ENCODE measurements around the gene RASA2. TPM values are rescaled to one million over a fixed set of nuclear protein-coding genes. Genes with fewer than 3 reads are reported as not detected.

Gene RASA2
- total and polyA plus RNA-seq, 2 of the 4 experiments (the other 2 are of a cell fraction), result 6.1 to 14.0 TPM

DNA sequence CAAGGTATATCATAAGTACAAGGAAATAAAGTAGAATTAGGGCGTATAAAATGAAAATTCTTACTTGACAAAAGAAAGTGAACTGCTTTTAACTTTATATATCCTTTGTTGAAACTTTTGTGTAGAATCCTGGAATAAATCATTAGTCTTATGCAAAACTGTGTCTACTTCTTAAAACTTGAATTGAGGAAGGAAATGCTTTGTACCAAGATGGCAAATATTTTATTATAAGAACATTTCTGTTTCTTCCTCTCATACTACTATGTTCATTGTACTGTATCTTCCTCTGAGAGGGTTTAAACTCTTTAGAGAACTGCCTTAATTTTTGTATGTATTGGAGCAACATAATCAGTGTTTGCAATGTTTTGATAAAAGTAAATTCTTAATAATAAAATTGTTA is 42.0 kb downstream of the RASA2 start:
- Histone ChIP-seq H3K18ac (ENCODE audit: low read depth, low read length) (no peak overlapping the region), H3K9me1 (ENCODE audit: insufficient read depth, low read length) (peaks cover 5% of the 10 kb centered on the region), H2BK20ac (ENCODE audit: low read depth, low read length) (no peak overlapping the region), H2AK5ac (ENCODE audit: low read depth, low read length) (no peak overlapping the region), H3K4ac (ENCODE audit: low read depth, low read length) (no peak overlapping the region), H2BK15ac (ENCODE audit: low read depth, low read length) (no peak overlapping the region), H3K14ac (replicated peaks; ENCODE audit: low read depth, low read length) (no peak overlapping the region), H2AFZ (replicated peaks; ENCODE audit: low read length, poor library complexity) (no peak overlapping the region), H4K8ac (ENCODE audit: low read depth in 2 of 2, low read length in 2 of 2) (no peak overlapping the region), H3K4me2 (ENCODE audit: low read depth, low read length) (no peak overlapping the region), H3K9me3 (ENCODE audit: control insufficient read depth, insufficient read depth, low read length) (no peaks in the 10 kb centered on the region), H3K4me1 (ENCODE audit: control insufficient read depth, insufficient read depth, low read length) (peaks cover 3% of the 10 kb centered on the region), H3K27ac (ENCODE audit: insufficient read depth, low read length) (peak overlapping the region; percentile 37; the same call in 1 of the 2 replicates), H3K4me3 (ENCODE audit: insufficient read depth, low read depth, low read length) (no peak overlapping the region), H4K5ac (ENCODE audit: low read depth, low read length) (no peak overlapping the region), H2BK120ac (ENCODE audit: low read depth, low read length) (no peak overlapping the region), H3K9ac (ENCODE audit: low read depth, low read length) (no peak overlapping the region), H2BK5ac (ENCODE audit: low read depth, low read length, poor library complexity, severe bottlenecking) (peak overlapping the region; percentile 57), H3K27me3 (ENCODE audit: control insufficient read depth, insufficient read depth, low read length) (no peaks in the 10 kb centered on the region), H3K79me1 (ENCODE audit: low read depth in 1 of 2, low read length in 2 of 2) (peaks cover 25 to 27% of the 10 kb centered on the region in 2 experiments), H3K36me3 (ENCODE audit: control insufficient read depth, insufficient read depth, low read length) (peaks cover 3% of the 10 kb centered on the region), H2AK9ac (replicated peaks; ENCODE audit: low read depth, low read length, poor library complexity) (no peak overlapping the region), H3K56ac (ENCODE audit: extremely low read depth, insufficient read depth, low read length) (no peak overlapping the region), H3K23ac (ENCODE audit: low read depth, low read length) (peak overlapping the region; percentile 32; the same call in 1 of the 2 replicates), H4K20me1 (ENCODE audit: insufficient read depth, low read length) (no peaks in the 10 kb centered on the region), H4K91ac (ENCODE audit: insufficient read depth, low read depth, low read length) (no peak overlapping the region)
- intact Hi-C loops (cut with micrococcal nuclease), result no loop called here
- in situ Hi-C loops (cut with MboI; ENCODE audit: low sequenced_read_pairs), result no loop called here
- POLR2A ChIA-PET (ENCODE audit: unreplicated experiment), result no interaction called here
- TF ChIP-seq RCOR1 (IDR thresholded peaks at IDR 0.05; ENCODE audit: insufficient replicate concordance, low read length) (no peak), NFE2L2 (IDR thresholded peaks at IDR 0.05; ENCODE audit: low read depth, low read length) (no peak), POLR2A (IDR thresholded peaks at IDR 0.05; ENCODE audit: low read depth, low read length) (no peak), MAZ (IDR thresholded peaks at IDR 0.05; ENCODE audit: borderline replicate concordance, low read depth, low read length) (no peak), CEBPB (IDR thresholded peaks at IDR 0.05; ENCODE audit: low read depth, low read length) (no peak), RFX5 (IDR thresholded peaks at IDR 0.05; ENCODE audit: low read depth, low read length) (no peak), CHD1 (IDR thresholded peaks at IDR 0.05; ENCODE audit: low read depth, low read length) (no peak)
- TF ChIP-seq, protein P1, sequence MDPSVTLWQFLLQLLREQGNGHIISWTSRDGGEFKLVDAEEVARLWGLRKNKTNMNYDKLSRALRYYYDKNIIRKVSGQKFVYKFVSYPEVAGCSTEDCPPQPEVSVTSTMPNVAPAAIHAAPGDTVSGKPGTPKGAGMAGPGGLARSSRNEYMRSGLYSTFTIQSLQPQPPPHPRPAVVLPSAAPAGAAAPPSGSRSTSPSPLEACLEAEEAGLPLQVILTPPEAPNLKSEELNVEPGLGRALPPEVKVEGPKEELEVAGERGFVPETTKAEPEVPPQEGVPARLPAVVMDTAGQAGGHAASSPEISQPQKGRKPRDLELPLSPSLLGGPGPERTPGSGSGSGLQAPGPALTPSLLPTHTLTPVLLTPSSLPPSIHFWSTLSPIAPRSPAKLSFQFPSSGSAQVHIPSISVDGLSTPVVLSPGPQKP (IDR thresholded peaks at IDR 0.05; ENCODE audit: borderline replicate concordance, low read depth, low read length), result no peak
- no peak for DNase-seq
- BruUV-seq (replicated peaks), result no TSS peak
- dilution Hi-C loops (cut with HindIII; ENCODE audit: low sequenced_read_pairs, unreplicated experiment), result no loop called here
- no CpG with 5 or more reads among the region's 1 CpG for WGBS, 2 experiments (ENCODE audit: extremely low coverage in 2 of 2, insufficient read length in 1 of 2)
- ATAC-seq (ENCODE audit: low read depth), result no peak
- CTCF ChIA-PET, result no interaction called here
